Stimulated activated CD4-positive, alpha-beta T cell treated with anti-CD3 and anti-CD28 coated beads, Interleukin-2, amount 100 ng/mL, for 48 hours (primary cell): Measurements from ENCODE around the gene CRTAP.
"Not testable (repeated sequence)": the region's sequence is repeated elsewhere in the genome, so short reads cannot be mapped to it uniquely, and the experiment has no call there.

Experiments used
- DNase-seq, 2 donors: peaks; one replicate each; pipeline ENCODE4 v3.0.0-alpha.2; 2020

CRTAP gene

GRCh38 chr3:33113772-33114621 is at the start of gene CRTAP:
CRTAP (plus strand) TSS chr3:33114014; CDS start chr3:33114078, 64 bp downstream.
- DNase-seq: peak; percentile 85 to 87

- peak in 1 of 2 donors; percentile 43 for DNase-seq
Measured at GRCh38 chr3:33064929-33065328, 48.9 kb upstream of the CRTAP start.

DNA sequence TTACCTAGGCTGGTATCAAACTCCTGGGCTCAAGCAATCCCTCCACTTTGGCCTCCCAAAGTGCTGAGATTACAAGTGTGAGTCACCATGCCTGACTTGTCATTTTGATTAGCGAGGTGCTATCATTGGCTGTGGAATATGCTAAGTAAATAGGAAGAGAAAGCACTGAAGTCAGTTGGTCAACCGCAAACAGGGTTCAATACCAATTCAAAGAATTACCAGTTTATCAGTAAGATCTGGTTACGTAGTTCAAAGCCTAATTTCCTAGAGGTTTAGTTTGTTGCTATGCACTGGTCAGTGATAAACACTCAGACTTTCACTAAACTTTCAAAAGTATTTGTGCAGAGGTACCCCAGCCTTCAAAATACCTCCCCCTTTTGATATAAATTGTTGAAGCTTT is 46.3 kb upstream of the CRTAP start:
- no peak for DNase-seq

- not testable (repeated sequence) for DNase-seq
Measured at GRCh38 chr3:33069862-33070261, 44.0 kb upstream of the CRTAP start.

- no peak for DNase-seq
Measured at GRCh38 chr3:33071181-33071580, 42.6 kb upstream of the CRTAP start.

GRCh38 chr3:33071946-33072345 is 41.9 kb upstream of the CRTAP start:
- no peak for DNase-seq

DNA sequence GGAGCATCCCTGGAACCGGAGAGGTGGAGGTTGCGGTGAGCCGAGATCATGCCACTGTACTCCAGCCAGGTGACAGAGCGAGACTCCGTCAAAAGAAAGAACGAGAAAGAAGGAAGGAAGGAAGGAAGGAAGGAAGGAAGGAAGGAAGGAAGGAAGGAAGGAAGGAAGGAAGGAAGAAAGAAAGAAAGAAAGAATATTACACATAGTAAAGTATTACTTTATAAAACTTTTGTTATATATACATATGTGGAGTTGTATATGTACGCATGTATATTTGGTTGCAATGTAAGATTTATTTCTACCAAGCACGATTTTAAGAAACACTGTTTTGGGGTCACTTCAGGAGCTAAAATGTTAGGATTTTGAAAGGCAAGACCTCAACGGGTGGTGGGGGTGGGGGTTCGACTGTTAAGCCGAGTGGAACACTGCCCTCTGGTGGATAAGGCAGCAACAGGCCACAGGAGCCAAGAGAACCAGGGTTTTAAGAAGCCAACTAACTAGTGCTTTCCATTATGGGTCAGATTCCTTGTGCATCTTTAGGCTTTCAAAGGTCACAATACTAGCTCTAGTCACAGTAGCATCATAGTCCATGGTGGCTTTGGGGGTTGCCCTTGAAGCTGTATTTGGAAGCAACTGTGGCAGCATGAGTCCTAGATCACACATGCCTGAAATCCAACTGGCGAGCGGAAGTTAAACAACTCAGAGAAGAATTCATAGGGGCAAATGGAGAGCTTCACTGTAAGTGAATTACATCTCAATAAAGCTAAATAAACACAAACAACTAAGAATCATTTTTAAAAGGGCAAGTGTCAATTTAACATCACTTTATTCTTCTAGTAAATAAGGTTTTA is 39.4 kb upstream of the CRTAP start:
- DNase-seq: peak; percentile 68 to 71

DNA sequence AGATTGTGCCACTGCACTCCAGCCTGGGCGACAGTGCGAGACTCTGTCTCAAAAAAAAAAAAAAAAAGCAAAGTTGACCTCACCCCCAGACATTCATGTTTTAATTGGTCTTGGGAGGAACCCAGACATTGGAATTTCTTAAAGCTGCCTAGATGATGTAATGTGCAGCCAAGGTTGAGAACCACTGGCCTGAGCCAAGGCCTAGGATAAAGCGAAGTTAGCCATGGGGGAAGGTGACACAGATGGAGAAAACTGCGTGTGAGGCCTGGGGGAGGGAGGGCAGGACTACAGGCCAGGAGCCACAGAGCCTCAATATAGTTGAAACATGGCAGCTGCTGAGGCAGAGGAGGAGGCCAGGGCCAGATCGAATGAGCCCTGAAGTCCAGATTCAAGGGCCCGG is 37.8 kb upstream of the CRTAP start:
- DNase-seq: no peak

DNA sequence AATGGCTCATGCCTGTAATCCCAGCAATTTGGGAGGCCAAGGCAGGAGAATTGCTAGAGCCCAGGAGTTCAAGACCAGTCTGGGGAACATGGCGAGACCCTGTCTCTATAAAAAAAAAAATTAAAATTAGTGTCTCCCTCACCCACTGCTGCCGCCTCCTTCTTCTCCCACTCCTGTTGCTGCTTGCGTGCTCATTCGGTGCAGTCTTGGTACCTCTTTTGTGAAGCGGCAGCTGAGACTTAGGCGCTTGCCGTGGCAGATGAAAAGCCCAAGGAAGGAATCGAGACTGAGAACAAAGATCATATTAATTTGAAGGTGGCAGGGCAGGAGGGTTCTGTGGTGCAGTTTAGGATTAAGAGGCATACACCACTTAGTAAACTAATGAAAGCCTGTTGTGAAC is 36.9 kb upstream of the CRTAP start:
- DNase-seq: no peak

DNA sequence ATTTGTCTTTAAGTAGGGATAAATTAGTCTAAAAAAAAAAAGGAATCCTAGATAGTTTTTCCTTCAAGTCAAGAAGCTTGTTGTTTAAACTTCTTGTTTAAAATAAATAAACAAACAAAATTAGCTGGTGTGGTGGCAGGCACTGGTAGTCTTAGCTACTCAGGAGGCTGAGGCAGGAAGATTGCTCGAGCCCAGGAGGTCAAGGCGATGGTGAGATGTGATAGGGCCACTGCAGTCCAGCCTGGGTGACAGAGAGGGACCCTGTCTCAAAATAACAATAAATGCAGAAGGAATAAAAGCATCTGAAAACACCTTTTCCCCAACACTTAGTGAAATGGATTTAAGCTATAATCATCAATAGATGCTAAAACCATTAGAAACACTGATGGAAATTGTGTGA is 35.8 kb upstream of the CRTAP start:
- no peak for DNase-seq

DNA sequence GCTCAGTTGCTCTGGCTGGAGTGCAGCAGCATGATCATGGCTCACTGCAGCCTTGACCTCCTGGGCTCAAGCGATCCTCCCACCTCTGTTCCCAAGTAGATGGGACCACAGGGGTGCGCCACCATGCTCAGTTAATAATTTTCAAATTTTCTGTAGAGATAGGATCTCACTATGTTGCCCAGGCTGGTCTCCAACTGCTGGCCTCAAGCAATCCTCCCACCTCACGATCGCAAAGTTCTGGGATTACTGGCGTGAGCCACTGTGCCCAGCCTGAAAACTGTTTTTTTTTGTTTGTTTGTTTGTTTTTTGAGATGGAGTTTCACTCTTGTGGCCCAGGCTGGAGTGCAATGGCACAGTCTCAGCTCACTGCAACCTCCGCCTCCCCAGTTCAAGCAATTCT is 34.0 kb upstream of the CRTAP start:
- not testable (repeated sequence) for DNase-seq

DNA sequence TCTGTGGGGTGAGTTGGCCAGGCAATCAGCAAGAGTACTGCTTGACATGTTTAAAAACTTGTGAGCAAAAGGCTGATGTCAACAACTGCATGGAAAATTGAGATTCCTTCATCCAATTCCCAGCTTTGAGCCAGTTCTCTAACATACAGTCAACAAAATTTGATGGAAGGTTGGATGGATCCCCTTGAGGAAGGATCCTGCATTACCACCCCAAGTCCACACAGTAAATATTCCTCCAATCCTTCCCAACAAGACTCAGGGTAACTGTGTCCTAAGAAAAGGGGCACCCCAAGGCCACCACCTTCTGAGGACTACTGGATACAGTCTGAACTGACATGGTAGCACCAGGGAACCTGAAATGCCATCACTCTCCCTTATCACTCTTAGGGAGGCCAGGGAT is 32.0 kb upstream of the CRTAP start:
- no peak for DNase-seq

GRCh38 chr3:33083958-33084357 is 29.9 kb upstream of the CRTAP start:
- no peak for DNase-seq

DNA sequence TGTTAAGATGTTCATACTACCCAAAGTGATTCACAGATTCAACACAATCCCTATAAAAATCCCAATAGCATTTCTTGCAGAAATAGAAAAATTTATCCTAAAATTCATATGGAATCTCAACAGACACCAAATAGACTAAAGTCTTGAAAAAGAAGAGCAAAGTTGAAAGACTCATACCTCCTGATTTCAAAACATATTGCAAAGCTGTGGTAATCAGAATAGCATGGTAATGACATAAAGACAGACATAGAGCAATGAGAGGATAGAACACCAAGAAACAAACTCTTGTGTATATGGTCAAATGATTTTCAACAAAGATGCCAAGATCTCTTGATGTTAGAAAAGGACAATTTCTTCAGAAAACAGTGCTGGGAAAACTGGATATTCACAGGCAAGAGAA is 25.1 kb upstream of the CRTAP start:
- DNase-seq: no peak

DNA sequence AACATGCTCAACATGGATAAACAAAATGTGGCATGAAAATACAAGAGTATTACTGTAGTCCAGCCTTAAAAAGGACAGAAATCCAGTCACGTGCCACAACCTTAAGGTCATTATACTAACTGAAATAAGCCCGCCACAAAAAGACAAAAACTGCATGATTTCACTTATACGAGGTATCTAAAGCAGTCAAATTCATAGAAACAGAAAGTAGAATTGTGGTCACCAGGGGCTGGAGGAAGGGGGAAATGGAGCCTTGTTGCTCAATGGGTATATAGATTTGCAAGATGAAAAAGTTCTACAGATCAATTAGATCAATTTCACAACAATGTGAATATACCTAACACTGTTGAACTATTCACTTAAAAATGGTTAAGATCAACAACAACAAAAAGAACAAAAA is 24.3 kb upstream of the CRTAP start:
- DNase-seq: no peak

- DNase-seq: no peak
Measured at GRCh38 chr3:33091746-33092145, 22.1 kb upstream of the CRTAP start.

DNA sequence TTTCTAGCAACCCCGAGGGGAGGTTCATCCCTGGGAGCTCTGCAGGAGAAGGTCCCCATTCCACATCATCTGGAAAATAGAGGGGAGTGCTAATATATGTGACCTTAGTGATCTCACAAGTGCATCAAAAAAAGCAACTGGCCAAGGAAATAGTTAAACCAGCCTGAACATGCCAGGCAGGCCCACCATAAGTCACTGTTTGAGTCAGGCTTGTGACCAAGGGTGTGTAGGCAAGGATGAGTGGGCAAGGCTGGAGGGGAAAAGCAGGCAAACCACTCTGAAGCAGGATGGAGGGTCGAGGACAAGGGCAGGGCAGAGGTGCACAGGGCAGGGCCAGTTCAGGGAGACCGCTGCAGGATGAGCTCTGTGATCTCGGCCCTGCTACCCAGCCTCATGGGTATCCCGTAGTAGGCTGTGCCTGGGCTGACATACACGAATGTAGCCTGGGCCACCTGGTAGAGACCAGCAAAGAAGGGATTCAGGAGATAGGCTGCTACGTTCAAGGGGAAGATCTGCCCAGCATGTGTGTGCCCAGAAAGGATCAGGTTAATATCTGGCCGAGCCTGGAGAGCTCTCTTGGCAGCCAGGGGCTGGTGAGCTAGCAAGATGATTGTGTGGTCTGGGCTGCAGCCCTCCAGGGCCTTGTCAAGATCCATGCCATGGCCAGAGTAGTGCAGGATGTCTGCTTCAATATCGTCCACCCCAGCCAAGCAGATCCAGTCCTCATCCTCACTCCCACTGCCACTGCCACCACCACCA is 21.1 kb upstream of the CRTAP start:
- no peak for DNase-seq

DNA sequence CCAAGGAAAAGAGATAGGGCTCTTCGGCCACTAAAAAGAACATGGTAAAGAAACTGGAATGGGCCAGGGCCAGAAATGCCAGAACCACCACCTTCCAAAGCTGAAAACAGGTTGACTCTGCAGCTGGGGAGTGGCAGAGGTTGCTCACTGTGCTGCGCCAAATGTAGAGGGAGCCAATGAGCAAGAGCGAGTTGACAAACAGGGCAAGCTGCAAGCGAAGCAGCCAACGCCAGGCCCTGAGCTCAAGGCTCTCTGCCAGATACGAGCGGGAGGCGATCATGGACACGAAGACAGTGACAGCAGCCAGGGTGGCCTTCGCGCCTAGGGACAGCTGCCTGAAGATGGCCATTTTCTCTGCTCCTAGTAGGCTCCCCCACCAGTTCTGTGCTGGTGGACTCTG is 20.0 kb upstream of the CRTAP start:
- DNase-seq: no peak

DNA sequence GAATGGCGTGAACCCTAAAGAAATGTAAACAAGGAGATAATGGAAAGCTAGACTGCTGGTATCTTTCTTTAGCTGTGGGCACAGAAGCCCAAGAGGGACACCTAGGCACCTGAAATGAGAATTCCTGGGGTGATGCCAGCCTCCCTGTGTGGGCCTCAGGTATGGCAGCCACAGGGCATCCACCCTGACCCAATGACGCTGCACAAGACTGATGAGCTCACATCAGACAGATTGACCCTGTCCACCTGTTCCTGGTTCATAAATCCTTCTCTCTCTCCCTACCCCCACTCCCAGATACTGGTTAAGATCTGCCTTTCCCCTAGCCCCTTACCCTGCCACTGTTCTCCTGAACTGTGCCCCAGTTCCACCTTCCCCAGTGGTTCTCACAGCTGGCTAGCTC is 18.4 kb upstream of the CRTAP start:
- DNase-seq: no peak

GRCh38 chr3:33096093-33096868 is 17.5 kb upstream of the CRTAP start:
- peak; percentile 20 to 43 for DNase-seq

DNA sequence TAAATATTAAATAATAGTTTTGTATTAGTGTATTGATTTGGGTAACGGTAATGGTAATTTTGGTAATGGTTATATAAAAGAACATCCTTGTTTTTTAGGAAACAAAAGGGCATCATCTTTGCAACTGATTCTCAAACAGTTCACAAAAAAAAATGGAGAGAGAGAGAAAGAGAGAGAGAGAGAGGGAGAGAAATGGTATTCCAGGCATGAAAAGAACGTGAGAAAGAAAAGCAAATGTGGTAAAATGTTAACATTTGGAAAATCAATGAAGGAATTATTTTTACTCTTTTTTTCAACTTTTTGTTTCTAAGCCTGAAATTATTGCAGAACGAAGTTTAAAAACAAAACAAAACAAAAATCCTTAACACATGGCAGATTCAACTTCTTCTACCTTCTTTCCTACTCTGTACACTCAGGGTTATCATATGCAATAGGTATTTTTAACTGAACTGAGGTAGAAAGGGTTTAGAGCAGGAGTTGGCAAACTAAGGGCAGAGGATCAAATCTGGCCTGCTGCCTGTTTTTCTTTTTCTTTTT is 14.6 kb upstream of the CRTAP start:
- no peak for DNase-seq

- DNase-seq: no peak
Measured at GRCh38 chr3:33099701-33100100, 14.1 kb upstream of the CRTAP start.
